Stimulated activated CD4-positive, alpha-beta T cell treated with anti-CD3 and anti-CD28 coated beads, Interleukin-2, amount 100 ng/mL, for 48 hours (primary cell): ENCODE measurements around the gene ADIPOQ.
"Not testable (repeated sequence)": the region's sequence is repeated elsewhere in the genome, so short reads cannot be mapped to it uniquely, and the experiment has no call there.

Experiments
- DNase-seq, 2 donors: peaks; one replicate each; pipeline ENCODE4 v3.0.0-alpha.2; 2020

ADIPOQ gene

DNA sequence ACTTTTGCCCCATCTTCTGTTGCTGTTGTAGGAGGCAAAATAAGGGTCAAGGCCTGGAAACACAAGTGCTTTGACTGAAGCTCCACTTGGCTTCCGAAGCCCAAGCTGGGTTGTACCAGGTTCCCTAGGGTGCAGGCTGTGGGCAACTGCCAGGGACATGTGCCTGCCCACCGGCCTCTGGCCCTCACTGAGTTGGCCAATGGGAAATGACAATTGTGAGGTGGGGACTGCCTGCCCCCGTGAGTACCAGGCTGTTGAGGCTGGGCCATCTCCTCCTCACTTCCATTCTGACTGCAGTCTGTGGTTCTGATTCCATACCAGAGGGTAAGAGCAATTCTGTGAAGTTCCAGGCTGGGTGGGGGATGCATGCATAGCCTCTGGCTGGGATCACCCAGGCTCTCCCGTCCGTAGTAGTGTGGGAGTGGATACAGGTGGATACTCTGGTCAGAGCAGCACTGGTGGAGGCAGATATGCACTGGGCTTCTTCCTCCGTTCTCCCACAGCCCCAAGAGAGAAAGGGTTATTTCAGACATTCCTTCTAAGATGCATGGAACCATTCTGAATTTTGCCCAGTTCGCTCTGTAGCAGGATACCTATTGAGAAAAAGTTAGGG lies at the start of gene ADIPOQ:
ADIPOQ (plus strand) TSS at position 285 of the 613 bp plus-strand sequence. CDS start 10,349 bp downstream, outside the sequence.
- DNase-seq = no peak

DNA sequence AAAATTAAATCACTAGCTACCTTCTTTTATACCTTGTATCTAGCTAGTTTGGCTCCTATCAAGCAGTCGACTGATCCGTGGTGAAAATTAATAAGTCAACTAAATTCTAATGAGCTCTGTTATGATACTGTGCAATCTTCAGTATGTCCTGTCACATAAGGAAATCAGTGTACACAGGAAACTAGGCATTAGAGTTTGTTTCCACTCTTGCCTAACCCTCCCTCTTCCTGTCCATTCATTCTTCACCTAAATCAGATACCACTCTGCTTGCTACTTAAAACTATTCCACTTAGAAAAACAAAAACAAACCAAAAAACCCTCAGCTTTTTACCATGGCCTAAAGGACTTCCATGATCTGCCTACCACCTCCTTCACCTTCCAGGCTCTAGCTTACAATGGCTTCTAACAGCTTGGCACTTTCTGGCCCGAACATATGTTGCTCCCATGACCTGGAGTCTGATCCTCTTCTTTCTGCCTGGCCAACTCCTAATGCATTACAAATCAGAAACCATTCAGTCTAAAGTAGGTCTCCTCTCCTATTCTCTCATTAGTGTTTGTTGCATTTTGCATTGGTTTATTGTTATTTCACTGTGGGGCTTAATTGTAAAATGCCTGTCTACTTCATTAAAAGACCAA lies 44.2 kb upstream of the ADIPOQ start:
- DNase-seq = no peak

DNA sequence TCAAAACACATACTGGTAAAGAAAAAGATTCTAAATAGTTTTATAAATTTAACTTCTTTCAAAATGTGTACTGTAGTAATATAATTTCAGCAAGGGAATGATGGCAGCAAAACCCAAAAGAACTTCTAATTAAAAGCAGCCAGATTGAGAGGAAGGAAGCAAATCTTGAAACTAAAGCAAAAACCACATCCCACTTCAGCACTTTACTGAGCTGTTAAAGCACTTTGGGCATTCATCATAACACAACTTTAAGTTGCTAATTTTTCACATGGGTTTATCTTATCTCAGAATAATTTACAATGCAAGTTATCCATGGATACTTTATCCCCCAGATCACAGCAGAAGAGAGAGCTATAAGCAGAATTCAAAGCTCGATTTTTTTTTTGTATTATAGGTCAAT lies 42.2 kb upstream of the ADIPOQ start:
- DNase-seq = no peak

DNA sequence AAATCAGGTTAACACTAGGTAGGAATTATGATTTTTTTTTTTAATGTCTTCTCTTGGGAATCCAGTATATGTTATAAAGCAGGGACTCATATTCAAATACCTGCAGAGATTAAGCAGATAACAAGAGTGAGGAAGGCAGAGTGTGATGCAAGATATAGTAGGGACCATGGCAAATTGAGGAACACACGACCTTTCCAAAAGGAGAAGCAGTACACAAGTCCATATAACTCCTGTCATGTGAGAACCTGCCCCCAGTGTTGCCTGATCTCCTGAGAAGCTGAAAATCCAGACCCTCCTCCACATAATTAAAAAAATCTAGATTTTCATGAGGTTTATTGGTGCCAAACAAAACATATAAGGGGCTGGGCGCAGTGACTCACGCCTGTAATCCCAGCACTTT lies 39.8 kb upstream of the ADIPOQ start:
- no peak for DNase-seq

DNA sequence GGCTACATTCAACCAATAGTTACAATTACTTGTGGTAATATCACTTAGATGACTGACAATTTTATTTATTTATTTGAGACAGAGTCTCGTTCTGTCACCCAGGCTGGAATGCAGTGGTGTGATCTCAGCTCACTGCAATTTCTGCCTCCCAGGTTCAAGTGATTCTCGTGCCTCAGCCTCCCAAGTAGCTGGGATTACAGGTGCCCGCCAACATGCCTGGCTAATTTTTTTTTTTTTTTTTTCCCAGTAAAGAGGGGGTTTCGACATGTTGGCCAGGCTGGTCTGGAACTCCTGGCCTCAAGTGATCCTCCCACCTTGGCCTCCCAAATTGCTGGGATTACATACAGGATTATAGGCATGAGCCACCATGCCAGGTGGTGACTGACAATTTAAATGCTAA lies 39.1 kb upstream of the ADIPOQ start:
- not testable (repeated sequence) for DNase-seq

DNA sequence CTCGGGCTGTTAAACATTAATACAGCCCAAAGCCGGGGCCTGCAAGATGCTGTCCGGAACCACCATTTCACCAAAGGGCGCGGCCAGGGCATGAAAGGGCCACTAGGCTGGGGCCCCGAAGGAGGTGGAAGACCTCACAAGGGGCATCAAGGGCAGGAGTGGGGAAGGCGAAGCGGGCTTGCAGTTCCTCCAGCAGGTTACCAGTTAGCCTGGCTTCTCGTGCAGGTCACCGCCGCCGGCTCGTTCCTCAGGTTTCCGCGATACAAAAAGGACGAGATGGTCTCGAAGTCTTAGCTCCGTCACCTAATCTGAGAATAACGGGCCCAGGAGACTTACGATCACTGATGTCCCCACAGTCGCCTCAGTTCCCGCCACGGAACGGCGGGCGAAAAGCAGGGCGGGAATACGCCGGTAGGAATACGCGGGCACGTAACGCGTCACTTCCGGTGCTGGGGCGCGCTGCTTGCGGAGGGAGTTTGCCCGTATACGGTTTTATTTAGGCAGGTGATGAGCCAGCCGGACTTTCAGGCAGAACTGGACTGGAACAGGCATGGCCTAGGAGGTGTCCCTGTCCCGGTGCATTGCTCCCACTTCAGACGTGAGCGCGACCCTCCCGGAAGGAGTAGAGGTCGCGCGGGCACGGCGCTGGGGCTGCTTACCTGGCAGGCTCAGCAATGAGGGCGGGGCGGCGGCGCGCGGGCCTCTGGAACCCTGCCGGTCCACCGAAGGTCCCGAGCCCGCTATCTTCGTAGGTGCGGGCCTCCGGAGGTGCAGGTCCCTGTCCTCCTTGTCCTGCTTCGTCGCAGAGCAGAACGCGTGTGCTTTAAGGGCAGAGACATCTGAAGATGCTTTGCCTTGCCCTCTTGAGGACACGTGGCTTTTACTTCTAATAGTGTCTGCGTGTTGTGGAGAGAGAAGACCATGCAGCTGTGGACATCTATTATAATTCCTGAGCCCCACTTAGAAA lies 36.1 kb upstream of the ADIPOQ start, which contains the start of gene RFC4:
RFC4 (minus strand) TSS at position 394 of the 967 bp plus-strand sequence. CDS start 1,769 bp downstream, outside the sequence.
- peak; percentile 81 to 88 for DNase-seq

DNA sequence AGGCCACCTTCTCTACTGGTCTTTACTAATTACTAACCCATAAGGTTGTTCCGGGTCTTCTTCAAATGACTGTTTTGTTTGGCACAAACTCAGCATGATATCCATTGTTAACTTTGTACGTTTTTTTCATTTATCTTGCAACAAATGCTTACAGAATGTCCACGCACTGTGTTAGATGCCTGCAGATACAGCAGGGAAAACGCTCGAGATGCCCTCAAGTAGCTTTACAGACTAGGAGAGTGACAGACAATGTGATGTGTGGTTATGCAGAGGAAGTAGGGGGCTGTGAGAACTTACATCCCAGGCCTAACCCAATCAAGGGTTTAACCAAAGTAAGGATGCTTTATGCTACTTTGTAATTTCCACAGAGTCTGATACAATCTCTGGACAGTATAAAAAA lies 35.3 kb upstream of the ADIPOQ start:
- DNase-seq = no peak

DNA sequence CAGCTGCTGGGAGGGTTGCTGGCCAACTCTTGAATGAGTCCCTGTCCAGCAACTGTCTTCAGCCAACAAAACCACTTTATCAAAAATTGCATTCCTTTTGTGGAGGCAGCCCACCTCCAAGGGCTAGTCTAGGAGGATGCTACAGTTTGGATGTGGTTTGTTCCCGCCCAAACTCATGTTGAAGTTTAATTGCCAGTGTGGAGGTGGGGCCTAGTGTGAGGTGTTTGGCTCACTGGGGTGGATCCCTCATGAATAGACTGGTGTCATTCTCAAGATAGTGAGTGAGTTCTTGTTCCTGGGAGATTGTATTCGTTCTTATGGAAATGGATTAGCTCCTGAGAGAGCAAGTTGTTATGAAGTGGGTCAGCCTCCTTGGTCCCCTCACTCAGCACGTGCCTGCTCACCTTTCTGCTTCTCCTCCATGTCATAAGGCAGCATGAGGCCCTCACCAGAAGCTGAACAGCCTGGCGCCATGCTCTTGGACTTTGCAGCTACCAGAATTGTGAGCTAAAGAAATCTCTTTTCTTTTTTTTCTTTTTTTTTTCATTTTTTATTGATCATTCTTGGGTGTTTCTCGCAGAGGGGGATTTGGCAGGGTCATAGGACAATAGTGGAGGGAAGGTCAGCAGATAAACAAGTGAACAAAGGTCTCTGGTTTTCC lies 32.0 kb upstream of the ADIPOQ start:
- no peak for DNase-seq

DNA sequence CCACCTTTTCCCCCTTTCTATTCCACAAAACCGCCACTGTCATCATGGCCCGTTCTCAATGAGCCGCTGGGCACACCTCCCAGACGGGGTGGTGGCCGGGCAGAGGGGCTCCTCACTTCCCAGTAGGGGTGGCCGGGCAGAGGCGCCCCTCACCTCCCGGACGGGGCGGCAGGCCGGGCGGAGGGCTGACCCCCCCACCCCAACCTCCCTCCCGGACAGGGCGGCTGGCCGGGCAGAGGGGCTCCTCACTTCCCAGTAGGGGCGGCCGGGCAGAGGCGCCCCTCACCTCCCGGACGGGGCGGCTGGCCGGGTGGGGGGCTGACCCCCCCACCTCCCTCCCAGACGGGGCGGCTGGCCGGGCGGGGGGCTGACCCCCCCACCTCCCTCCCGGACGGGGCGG lies 31.2 kb upstream of the ADIPOQ start:
- not testable (repeated sequence) for DNase-seq

DNA sequence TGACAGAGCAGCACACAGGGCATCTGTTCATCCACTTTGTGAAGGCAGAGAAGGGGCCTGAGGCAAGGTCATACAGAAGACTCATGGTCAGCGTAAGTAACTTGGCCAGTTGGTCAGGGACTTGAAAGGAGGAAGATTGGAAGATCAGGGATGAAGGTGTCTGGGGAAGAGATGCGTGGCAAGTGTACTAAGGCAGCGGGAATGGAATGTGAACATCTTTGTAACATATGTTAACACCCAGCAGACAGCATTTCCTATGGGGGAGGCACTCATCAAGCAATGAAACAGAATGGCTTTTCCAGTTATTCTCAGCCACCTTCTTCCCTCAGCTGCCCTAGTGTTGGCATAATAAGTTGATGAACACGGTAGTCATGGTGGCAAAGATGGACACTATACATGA lies 28.4 kb upstream of the ADIPOQ start:
- no peak for DNase-seq

DNA sequence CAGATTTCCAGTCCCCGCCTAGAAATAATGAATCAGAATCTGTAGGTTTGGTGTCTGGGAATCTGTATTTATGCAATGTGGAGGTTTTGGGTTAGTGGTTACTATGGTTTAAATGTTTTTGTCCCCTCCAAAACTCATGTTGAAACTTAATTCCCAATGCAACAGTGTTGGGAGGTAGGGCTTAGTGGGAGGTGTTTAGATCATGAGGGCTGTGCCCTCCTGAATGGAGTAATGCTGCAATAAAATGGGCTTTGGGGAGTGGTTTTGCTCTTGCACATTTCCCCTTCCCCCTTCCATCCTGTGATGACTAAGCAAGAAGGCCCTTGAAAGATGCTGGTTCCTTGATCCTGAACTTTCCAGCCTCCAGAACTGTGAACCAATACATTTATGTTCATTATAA lies 27.1 kb upstream of the ADIPOQ start:
- no peak for DNase-seq

DNA sequence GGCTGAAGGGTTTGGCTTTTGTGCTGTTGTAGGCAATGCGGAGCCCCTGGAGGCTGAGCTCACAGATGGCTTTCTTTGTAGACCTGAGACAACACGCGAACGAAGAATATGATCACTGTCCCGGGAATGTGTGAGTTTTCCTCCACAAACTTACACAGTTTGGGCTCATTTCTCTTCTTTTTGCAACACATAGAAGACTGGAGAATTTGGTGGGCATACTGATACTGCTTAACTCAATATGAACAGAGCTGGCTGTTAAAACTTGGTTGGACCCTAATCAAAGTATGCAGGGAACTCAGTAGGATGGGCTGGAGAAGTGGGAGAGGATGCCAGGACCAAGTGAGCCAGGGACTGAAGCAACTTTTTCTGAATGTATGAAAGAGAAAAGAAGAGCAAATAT lies 24.0 kb upstream of the ADIPOQ start:
- no peak for DNase-seq

DNA sequence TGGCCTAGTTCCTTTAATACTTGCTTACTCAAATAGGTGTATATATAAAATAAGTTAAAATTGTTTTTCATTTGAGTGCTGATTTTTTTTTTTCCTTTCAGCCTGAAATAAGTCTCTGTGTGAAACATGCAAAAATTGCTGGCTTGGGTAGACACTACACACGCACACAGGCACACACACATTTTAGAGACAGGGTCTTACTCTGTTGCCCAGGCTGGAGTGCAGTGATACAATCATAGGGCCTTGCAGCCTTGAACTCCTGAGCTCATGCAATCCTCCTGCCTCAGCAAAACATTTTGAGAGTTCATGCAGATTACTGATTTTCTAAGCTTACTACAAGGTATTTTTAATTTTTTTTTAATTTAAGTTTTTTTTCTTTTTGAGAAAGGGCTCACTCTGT lies 23.6 kb upstream of the ADIPOQ start:
- no peak for DNase-seq

DNA sequence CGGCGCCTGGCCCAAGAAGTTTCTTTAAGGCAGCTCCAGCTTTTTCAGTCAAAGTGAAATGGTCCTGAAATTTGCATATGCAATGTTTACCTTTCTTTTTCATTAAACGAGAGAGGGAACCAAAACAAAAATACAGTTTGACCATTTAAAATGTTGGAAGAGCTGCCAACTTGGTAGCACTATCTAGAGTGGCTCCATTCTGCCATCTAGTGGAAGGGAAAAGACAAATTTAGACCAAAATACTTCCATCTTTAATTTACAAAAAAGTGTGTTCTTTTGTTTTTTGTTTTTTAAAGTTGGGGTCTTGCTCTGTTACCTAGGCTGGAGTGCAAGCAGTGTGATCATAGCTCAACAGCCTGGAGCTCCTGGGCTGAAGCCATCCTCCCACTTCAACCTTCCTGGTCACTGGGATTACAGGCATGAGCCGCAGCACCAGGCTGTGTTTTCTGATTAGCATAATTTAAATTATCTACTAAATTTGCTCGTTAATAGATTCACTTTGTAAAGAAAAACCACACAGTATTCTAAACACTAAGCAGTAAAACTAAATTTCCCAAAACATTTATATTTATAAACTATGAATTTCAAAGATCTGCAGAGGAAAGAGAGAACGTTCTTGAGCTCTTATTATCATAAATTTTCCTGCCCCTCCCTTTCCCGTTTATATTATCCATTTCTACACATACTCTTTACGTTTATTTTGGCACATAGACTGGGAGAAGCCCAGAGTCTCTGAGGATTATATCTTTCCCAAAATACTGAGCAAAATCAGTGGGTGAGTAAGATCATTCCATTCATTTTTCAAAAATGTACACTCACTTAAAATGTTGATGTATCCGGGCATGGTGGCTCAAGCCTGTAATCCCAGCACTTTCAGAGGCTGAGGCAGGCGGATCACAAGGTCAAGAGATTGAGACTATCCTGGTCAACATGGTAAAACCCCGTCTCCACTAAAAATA lies 20.8 kb upstream of the ADIPOQ start:
- DNase-seq = peak in 1 of 2 donors; percentile 15

DNA sequence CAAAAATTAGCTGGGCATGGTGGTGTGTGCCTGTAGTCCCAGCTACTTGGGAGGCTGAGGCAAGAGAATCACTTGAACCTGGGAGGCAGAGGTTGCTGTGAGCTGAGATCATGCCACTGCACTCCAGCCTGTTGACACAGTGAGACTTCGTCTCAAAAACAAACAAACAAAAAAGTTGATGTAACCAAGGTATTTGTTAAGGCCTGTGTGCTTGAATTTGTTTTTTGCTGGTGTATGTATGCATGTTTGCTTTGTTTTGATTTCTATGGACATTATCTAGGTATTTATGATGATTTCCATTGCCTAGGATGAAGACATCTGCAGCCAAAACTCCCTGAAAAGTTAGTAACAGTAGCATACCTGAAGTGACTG lies 20.1 kb upstream of the ADIPOQ start:
- not testable (repeated sequence) for DNase-seq

DNA sequence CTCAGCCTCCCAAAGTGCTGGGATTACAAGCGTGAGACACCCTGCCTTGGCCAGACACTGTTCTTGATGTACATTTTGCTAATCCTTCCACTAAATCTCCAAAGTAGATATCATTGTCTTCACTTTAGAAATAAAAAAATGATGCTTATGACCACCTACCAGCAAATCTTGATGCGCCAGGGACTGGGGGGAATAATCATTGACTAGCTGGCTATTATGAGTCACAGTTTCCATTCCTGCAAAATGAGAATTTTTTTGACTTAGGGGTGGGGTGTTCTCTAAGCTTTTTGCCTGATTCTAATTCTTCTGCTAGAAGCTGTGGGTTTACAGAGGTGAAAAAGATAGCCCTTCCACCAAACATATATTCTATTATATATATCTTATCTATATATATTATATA lies 19.1 kb upstream of the ADIPOQ start:
- DNase-seq = no peak

DNA sequence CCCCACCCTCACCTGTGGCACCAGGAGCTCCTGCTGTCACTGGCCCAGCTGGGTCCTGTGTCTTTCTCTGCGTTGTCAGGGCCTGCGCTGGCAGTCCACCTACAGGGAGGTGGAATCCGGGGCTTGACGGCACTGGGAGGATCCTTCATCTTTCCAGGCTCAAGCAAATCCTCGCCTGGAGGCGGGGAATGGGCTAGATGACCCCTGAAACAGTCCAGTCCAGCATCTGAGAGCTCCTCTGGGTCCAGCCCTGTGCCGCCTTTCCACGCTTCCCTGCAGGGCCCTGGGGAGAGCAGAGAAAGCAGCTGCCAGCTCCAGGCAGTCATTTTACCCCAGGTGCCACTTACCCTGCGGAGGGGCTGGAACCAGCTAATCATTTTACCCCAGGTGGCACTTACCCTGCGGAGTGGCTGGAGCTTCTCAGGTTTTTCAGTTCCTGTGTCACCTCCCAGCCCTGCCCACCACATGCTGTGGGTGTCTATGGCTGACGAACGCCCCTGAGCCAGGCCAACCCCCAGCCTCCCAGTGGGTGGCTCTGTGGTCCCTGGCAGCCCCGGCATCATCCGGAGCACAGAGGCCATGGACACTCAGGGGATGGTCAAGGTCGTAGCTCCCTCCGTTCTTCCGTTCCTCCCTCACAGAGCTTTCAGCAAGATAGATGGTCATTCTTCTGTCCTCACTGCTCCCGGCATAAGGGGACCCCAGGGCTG lies 17.9 kb upstream of the ADIPOQ start:
- DNase-seq = no peak

DNA sequence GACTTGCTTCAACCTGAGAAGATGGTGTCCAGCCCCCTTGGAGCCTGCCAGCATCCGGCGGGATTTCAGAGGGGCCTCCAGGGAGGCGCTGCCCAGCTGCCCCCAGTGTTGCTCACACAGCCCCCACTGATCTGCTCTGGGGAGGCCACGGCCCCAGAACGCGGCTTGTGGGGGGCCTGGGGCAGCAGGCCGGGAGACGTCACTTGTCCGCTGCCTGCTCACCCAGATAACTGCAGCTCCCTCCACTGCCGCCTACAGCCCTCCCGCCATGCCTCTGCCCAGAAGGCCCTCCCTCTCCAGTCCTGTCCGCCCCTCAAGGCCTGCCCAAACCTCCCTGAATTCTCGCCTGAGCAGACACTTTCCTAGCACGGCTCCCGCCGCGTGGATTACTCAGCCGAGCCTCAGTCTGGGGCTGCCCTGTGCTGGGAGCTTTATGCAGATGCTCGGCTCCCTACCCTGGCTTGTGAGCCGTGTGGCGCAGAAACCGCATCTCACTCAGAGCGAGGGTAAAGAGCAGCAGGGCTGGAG lies 17.2 kb upstream of the ADIPOQ start:
- peak; percentile 45 to 53 for DNase-seq

DNA sequence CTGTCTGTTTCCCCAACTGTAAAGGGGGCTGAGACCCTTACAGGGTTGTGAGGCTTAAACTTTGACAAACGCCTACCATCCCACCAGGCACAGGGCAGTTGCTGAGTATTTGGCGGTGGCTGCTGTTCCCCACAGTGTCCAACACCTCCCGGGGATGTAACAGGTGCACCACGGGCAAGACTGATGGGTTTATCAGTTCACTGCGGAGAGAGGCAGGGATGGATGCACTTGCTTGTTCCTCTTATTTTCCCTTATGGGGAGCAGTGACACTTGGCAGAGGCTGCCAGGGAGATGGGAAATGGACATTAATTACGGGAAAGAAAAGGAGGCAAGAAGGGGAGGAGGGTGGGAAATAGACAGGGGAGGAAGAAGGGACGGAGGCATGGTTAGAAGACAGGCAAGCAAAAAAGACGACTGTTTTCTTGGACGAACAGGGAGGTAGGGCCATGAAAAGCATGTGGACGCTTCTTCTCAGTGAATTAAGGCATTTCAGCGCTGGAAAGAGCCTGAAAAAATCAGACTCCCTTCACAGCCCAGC lies 16.6 kb upstream of the ADIPOQ start:
- no peak for DNase-seq

DNA sequence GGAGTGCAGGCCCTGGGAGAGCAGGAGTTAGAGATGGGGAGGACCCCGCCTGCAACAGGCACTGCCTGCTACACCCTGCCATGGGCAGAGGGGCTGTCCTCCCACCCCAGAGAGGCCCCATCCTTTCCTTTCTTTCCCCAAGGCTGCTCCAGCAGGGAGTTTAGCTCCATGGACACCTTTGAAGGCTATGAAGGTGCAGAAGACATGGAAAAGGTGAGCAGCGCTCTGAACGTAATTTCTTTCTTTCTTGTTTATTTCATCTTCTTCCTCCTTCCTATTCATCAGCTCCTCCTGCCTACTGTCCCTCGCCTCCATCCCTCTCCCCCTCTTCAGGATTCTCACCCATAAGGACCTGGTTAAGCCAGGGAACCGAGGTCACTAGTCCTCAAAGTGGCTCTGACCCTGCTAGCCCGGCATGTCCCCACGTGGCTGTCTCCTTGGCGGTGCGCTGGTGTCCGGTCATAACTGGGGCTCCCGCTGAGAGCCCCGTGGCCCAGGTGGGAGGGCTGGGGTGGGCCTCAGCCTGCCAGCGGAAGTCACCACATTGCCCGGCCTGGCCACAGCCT lies 16.0 kb upstream of the ADIPOQ start:
- no peak for DNase-seq
